ENCODE measurements around the gene NEK5. TPM values are rescaled to one million over a fixed set of nuclear protein-coding genes. Genes with fewer than 3 reads are reported as not detected.

Gene NEK5
- total RNA-seq, 1 donor from 2014 or later, result 0.25 TPM

DNA sequence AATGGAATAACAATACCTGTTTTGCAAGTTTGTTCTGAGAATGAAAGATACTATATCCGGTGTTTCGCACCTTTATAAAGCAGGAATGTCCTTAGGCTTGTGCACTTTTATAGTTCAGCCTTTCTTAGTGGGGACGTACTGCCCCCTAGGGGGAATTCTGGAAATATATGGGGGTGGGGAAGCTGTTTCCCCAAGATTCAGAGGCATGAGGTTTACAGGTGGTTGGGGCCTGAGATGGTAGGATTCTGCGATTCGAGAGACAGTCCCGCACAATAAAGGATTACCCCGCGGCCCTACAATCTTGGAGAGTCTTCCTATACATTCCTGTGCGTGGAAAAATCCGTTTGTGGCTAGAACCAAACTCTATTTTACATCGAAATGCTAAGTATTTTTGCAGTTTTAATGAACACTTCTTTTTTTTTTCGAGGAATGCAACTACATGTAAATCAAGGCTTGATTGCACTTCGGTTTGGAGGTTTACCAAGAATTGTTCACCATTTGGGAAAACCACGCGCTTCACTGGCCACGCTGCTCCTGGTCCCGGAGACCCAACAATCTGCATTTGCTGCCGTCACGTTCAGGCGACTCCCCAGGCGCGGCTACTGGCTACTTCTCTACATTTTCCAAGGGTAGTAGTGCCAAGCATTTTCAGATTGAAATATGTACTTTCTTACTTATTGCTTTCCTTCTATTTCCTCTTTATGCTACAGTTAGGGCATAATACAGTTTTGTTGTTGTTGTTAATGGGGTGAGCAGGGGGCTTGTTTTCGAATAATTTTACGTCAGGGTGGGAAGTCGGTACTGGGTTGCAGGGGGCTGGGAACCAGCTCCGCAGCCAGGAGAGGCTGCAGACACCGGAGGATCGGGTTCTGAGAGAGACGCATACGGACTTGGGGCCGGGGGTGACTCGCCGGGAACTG is 830 bp downstream of the NEK5 start:
- peak overlapping the region; percentile 4 for H3K27ac ChIP-seq (replicated peaks)

GRCh38 chr13:52127378-52127777 is 1.5 kb downstream of the NEK5 start:
- Histone ChIP-seq H3K9me3 (replicated peaks) (no peaks in the 10 kb centered on the region), H3K4me3 (peak overlapping the region; percentile 82), H3K36me3 (peaks cover 18% of the 10 kb centered on the region), H3K27ac (replicated peaks) (no peak overlapping the region), H3K27me3 (ENCODE audit: low read depth) (no peaks in the 10 kb centered on the region), H3K4me1 (peaks cover 21% of the 10 kb centered on the region)
- TF ChIP-seq CTCF (IDR thresholded peaks at IDR 0.05; ENCODE audit: borderline replicate concordance), result no peak
- intact Hi-C loops (cut with micrococcal nuclease), result loop anchor here (5.0 kb wide), 2 partner anchors 125 to 230 kb away; no protein-coding TSS in a partner anchor
- no peak for DNase-seq

More for the DNA sequence above, 830 bp downstream of the NEK5 start:
- peak; percentile 33 for DNase-seq
- Histone ChIP-seq H3K4me1 (peaks cover 21% of the 10 kb centered on the region), H3K9me3 (replicated peaks) (no peaks in the 10 kb centered on the region), H3K27me3 (ENCODE audit: low read depth) (no peaks in the 10 kb centered on the region), H3K4me3 (peak overlapping the region; percentile 82), H3K36me3 (peaks cover 24% of the 10 kb centered on the region)
- TF ChIP-seq CTCF (IDR thresholded peaks at IDR 0.05; ENCODE audit: borderline replicate concordance), result peak; percentile 86
- intact Hi-C loops (cut with micrococcal nuclease), result loop anchor here (5.0 kb wide), 2 partner anchors 126 to 231 kb away; no protein-coding TSS in a partner anchor

- Histone ChIP-seq H3K27me3 (ENCODE audit: low read depth) (no peaks in the 10 kb centered on the region), H3K9me3 (replicated peaks) (no peaks in the 10 kb centered on the region), H3K36me3 (no peaks in the 10 kb centered on the region), H3K4me1 (peaks cover 21% of the 10 kb centered on the region), H3K27ac (replicated peaks) (no peak overlapping the region), H3K4me3 (no peak overlapping the region)
- intact Hi-C loops (cut with micrococcal nuclease), result loop anchor here (5.0 kb wide), 2 partner anchors 123 to 228 kb away; no protein-coding TSS in a partner anchor
- no peak for DNase-seq
- TF ChIP-seq CTCF (IDR thresholded peaks at IDR 0.05; ENCODE audit: borderline replicate concordance), result no peak
Measured at GRCh38 chr13:52125547-52125946, 3.3 kb downstream of the NEK5 start.

DNA sequence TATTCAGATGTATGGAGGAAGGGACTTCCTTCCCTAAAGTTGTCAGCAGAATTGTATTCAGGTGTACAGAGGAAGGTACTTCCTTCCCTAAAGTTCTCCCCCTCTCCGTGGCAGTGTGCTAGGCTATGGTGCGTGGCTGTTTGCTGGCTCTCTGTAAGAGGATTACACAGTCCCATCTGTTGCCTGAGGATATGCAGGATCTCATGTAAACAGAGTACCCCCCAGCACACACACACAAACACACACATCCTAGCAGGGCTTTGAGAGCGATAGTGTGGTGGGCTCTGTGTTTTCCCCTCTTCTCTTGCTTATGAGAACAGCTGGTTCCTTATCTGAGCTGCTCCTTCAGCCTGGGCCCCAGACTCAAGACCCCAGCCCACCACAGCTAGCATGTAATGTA is 10.3 kb downstream of the NEK5 start:
- Histone ChIP-seq H3K27ac (replicated peaks) (no peak overlapping the region), H3K9me3 (replicated peaks) (no peaks in the 10 kb centered on the region), H3K27me3 (ENCODE audit: low read depth) (no peaks in the 10 kb centered on the region), H3K4me3 (no peak overlapping the region), H3K36me3 (no peaks in the 10 kb centered on the region), H3K4me1 (no peaks in the 10 kb centered on the region)
- intact Hi-C loops (cut with micrococcal nuclease), result no loop called here
- no peak for TF ChIP-seq CTCF (IDR thresholded peaks at IDR 0.05; ENCODE audit: borderline replicate concordance)
- DNase-seq, result no peak

DNA sequence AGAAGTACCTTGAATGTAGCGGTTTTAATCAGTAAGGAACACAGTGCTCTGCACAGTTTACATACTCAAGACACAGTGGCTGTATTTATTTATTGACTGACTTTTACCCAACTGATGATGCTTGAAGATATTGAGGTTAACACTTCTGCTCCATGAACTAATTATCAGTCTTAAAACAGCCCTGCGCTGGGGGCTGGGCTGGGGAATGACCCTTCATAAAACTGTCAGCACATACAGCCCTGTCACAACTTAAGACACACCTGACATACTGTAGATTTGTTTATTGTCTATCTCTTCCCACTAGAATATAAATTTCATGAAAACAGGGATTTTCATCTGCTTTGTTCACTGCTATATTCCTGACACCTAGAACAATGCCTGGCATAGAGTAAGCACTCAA is 10.8 kb downstream of the NEK5 start:
- Histone ChIP-seq H3K9me3 (replicated peaks) (no peaks in the 10 kb centered on the region), H3K4me3 (no peak overlapping the region), H3K36me3 (no peaks in the 10 kb centered on the region), H3K4me1 (peaks cover 2% of the 10 kb centered on the region), H3K27me3 (ENCODE audit: low read depth) (no peaks in the 10 kb centered on the region), H3K27ac (replicated peaks) (no peak overlapping the region)
- TF ChIP-seq CTCF (IDR thresholded peaks at IDR 0.05; ENCODE audit: borderline replicate concordance), result no peak
- no peak for DNase-seq
- intact Hi-C loops (cut with micrococcal nuclease), result no loop called here
